Activated T-cell treated with anti-CD3 and anti-CD28 coated beads, Interleukin-2, amount 50 U/mL, for 48 hours (primary cell): ENCODE data around the gene TMEM61.

Experiments
- DNase-seq, 2 experiments: peaks; one replicate each; pipeline ENCODE4 v3.0.0-alpha.2; 2020

TMEM61 gene

DNA sequence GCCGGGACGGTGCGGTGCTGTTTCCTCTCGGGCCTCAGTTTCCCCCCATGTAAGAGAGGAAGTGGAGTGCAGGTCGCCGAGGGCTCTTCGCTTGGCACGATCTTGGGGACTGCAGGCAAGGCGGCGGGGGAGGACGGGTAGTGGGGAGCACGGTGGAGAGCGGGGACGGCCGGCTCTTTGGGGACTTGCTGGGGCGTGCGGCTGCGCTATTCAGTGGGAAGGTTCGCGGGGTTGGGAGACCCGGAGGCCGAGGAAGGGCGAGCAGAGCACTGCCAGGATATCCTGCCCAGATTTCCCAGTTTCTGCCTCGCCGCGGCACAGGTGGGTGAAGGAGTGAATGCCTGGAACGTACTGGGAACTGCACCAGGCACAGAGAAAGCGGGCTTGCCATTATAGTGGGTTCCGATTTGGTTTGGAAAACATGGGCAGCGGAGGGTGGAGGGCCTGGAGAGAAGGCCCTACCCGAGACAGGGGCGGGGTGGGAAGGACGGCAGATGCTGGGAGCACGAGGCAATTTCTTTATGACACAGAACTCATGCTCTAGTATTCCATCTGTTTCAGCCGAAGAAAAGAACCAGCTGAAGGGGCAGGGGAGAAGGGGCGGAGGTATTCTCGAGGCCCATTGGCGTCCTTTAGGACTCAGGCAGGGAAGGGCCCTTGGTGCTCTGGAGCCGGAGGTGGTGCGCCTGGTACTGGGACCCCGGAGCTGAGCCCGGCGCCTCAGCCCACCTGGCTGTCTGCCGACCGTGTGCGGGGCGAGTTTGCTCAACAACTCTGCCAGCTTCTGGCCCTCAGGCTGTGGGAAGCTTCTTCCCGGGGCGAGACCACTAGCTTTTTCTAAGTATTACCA lies 59.9 kb downstream of the TMEM61 start:
- no peak for DNase-seq

- no peak for DNase-seq
These were observed 60.6 kb downstream of the TMEM61 start for GRCh38 chr1:55040933-55041494.

DNA sequence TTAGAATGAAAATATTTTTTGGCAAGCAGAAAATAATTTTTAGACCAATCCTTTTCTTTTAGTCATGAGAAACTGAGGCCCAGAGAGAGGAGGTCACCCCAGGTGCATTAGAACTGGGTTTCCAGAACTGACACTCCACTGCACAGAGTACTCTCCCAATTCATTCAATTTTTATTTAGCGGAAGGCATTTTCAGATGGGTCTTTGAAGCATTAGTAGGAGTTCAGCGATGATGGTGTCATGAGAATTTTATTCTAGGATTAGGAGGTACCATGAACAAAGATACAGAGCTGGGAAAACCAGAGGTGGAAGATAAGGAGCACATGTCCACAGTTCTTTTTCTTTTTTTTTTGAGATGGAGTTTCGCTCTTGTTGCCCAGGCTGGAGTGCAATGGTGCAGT lies 61.2 kb downstream of the TMEM61 start:
- DNase-seq = no peak
